Left ventricle myocardium inferior (tissue), 1 donor: ENCODE results near the gene SCN1A. TPM values are rescaled to one million over a fixed set of nuclear protein-coding genes. Genes with fewer than 3 reads are reported as not detected.

Experiments used
- DNase-seq: peaks from one replicate; pipeline ENCODE4 v3.0.0-alpha.2; 2020
- H3K27ac ChIP-seq: fragments of 200-600 bp; replicated peaks from 2 replicates; pipeline ENCODE4 v1.8.0; 2021
- H3K27me3 ChIP-seq: fragments of 200-600 bp; 2 replicates; pipeline ENCODE4 v1.8.0; 2021; ENCODE audit warnings: low read depth
- H3K36me3 ChIP-seq: fragments of 200-600 bp; 2 replicates; pipeline ENCODE4 v1.8.0; 2021
- H3K4me1 ChIP-seq: fragments of 200-600 bp; 2 replicates; pipeline ENCODE4 v1.8.0; 2021
- H3K4me3 ChIP-seq: fragments of 200-600 bp; 2 replicates; pipeline ENCODE4 v1.8.0; 2021; ENCODE audit warnings: mild to moderate bottlenecking, moderate library complexity
- H3K9me3 ChIP-seq: fragments of 200-600 bp; replicated peaks from 2 replicates; pipeline ENCODE4 v1.8.0; 2021
- intact Hi-C: fragments of 100-400 bp; cut with micrococcal nuclease; formaldehyde crosslinking; loops from one replicate; pipeline ENCODE4 v1.11.0; 2022
- total RNA-seq: library from RNA; stranded (reverse); fragmentation: NEBNext Ultra II Directional; extraction: Animal tissue kit (Norgen Biotek cat#: 25700); gene quantifications from one replicate; pipeline ENCODE4 v1.2.1, GENCODE V29; 2021
- TF ChIP-seq, protein P1 (sequence below): fragments of 200-600 bp; IDR thresholded peaks from 2 replicates; pipeline ENCODE4 v1.8.0; 2021; ENCODE audit warnings: antibody characterized with exemption, mild to moderate bottlenecking, borderline replicate concordance
- donor health status: DM: no; HTN: yes; CAD: no; lungs with severe emphysema.

The SCN1A gene
- total RNA-seq, 1 donor from 2014 or later: 0.63 TPM

DNA sequence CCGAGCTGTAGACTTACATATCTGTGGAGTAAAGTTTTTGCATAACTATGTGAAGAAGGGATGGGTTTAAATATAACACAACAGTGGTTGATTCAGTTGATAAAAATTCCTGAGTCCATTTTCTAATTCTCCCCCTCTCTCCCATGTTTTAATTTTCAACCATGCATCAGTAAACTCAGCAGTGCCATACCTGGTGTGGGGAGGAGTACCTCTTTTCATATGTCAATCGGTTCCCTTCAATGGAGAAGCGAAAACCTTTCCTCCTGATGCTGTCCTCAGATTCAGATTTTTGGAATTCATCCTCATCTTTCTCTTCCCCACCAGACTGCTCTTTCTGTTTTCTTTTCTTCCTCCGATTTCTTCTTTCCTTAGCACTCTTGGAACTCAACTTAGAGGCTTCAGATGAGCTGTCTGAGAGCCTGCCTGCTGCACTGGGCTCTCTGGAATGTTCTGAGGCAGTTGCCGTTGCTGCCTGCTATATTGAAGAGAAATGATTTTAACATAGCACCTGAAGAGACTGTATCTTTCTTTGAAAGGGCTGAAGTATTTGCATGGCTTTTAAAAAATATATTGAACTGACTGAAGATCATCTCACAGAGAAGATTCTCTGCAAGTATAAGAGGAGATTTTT is 82.9 kb downstream of the SCN1A start:
- intact Hi-C loops: no loop called here
- no peaks in the 10 kb centered on the region for H3K27me3 ChIP-seq
- TF ChIP-seq, protein P1, sequence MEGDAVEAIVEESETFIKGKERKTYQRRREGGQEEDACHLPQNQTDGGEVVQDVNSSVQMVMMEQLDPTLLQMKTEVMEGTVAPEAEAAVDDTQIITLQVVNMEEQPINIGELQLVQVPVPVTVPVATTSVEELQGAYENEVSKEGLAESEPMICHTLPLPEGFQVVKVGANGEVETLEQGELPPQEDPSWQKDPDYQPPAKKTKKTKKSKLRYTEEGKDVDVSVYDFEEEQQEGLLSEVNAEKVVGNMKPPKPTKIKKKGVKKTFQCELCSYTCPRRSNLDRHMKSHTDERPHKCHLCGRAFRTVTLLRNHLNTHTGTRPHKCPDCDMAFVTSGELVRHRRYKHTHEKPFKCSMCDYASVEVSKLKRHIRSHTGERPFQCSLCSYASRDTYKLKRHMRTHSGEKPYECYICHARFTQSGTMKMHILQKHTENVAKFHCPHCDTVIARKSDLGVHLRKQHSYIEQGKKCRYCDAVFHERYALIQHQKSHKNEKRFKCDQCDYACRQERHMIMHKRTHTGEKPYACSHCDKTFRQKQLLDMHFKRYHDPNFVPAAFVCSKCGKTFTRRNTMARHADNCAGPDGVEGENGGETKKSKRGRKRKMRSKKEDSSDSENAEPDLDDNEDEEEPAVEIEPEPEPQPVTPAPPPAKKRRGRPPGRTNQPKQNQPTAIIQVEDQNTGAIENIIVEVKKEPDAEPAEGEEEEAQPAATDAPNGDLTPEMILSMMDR: no peak
- DNase-seq: no peak
- no peak overlapping the region for H3K4me3 ChIP-seq
- H3K4me1 ChIP-seq: no peaks in the 10 kb centered on the region
- H3K27ac ChIP-seq: no peak overlapping the region
- H3K36me3 ChIP-seq: no peaks in the 10 kb centered on the region
- H3K9me3 ChIP-seq: no peaks in the 10 kb centered on the region

DNA sequence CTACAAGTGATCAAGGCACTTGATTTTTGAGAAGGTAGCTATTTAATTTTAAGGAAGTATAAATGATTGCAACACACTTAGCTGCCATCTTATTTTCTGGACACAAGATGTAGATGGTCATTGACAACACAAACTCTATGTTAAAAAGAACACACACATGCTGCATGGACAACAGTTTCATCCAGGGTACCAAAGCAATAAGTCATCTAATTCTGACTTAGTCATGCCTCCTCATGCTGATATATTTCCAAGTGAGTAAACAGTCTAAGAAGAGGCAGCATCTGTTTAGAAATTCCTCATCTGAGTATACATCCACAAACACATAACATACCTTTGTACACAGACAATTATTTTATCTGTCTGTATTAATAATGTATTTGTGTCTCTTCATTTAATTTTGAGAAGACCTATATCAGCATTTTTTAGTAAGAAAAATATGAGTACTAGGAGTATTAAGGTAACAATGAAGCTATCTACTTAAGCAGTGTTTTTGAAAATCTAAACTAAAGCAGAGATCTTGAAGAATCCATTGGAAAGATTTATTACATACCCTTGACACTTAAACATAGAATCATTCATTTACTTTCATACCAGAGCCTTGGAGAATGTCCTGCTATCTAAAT is 84.9 kb downstream of the SCN1A start:
- no peaks in the 10 kb centered on the region for H3K27me3 ChIP-seq
- DNase-seq: no peak
- no peaks in the 10 kb centered on the region for H3K4me1 ChIP-seq
- TF ChIP-seq, protein P1: no peak
- intact Hi-C loops: no loop called here
- no peaks in the 10 kb centered on the region for H3K9me3 ChIP-seq
- no peaks in the 10 kb centered on the region for H3K36me3 ChIP-seq
- no peak overlapping the region for H3K4me3 ChIP-seq
- H3K27ac ChIP-seq: no peak overlapping the region

DNA sequence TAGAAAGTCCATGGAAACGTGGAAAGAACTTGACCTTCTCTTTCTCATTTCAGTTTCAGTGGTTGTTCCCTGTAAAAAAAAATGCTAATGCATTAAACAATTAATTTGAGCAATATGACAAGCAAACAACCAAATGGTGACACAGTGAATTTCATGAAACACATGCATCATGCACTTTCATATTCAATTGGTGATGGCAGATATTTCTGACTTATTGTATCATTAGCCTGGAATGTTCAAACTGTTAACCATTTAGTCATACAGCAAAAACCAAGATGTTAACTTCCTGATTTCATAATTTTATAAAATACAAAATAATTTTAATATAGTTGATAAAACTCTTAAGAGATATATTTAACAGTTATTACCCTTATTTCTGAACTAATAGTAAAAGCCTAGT is 85.5 kb downstream of the SCN1A start:
- no peak overlapping the region for H3K27ac ChIP-seq
- no peaks in the 10 kb centered on the region for H3K4me1 ChIP-seq
- H3K9me3 ChIP-seq: no peaks in the 10 kb centered on the region
- intact Hi-C loops: no loop called here
- no peaks in the 10 kb centered on the region for H3K36me3 ChIP-seq
- no peak for DNase-seq
- TF ChIP-seq, protein P1: no peak
- H3K27me3 ChIP-seq: no peaks in the 10 kb centered on the region
- no peak overlapping the region for H3K4me3 ChIP-seq

DNA sequence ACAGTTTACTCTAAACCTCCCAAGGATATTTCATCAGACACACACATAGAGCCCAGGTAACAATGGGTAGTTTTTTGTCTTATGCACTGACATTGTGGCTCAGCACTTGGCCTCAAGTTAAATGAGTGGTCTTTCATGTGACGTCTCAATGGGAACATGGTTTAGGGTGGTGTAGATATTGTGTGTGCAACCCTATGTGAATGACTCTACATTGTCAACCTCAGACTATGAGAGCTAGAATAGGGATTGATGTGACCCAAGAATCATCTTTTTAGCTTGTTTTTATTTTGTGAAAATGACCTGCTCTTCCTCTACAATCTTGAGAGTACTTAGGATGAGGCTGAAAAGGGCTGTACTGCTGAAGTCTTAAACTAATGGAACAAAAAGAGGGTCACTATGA is 86.2 kb downstream of the SCN1A start:
- intact Hi-C loops: no loop called here
- Histone ChIP-seq H3K4me1 (no peaks in the 10 kb centered on the region), H3K9me3 (no peaks in the 10 kb centered on the region), H3K36me3 (no peaks in the 10 kb centered on the region), H3K4me3 (no peak overlapping the region), H3K27me3 (no peaks in the 10 kb centered on the region), H3K27ac (no peak overlapping the region)
- no peak for DNase-seq
- TF ChIP-seq, protein P1: no peak

DNA sequence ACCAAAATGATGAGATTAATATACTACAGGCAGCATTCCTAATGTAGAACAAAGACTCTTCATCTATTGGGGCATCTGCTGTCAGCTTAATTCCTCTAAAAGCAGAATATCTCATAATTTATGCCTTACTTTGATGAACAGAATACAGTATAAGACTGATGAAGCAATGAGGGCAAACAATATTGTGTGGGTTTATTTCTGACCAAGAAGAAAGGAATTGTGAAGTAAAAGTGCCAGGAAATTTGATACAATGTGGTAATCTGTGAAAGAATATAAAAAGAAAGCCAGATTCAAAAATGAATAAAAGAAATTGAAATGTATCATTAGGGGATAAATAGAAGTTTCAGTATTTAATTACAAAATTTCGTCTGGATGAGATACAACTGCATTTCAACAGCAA is 95.5 kb downstream of the SCN1A start:
- Histone ChIP-seq H3K27ac (no peak overlapping the region), H3K4me1 (no peaks in the 10 kb centered on the region), H3K27me3 (no peaks in the 10 kb centered on the region), H3K4me3 (no peak overlapping the region), H3K9me3 (no peaks in the 10 kb centered on the region), H3K36me3 (no peaks in the 10 kb centered on the region)
- intact Hi-C loops: no loop called here
- TF ChIP-seq, protein P1: no peak
- no peak for DNase-seq
